Measurements from ENCODE around the gene PLCB4. TPM values are rescaled to one million over a fixed set of nuclear protein-coding genes. Genes with fewer than 3 reads are reported as not detected.

The PLCB4 gene
- total and polyA plus RNA-seq, 2 experiments from 2014 or later: 6.5 to 16.1 TPM

DNA sequence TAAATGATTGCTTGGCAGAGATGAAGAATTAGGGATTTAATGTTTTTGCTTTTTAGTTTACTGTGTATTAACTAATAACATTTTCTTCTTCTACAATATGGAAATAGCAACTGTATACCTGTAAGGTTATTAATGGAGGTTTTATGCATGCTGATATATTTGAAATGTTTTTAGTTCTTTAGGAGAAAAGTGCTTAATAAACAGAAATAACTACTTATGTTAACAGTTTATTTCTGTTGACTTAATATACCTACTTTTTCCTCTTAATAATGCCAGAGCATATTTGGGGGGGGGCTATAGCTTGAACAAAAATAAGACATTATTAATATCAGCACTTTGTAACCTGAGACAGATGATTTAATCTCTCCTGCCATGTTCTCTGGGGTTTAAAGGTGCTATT is 33.6 kb downstream of the PLCB4 start:
- Histone ChIP-seq H4K20me1 (replicated peaks; ENCODE audit: insufficient read depth) (no peaks in the 10 kb centered on the region), H3K27me3 (ENCODE audit: insufficient read depth) (no peaks in the 10 kb centered on the region), H3F3A (replicated peaks; ENCODE audit: low read depth) (no peaks in the 10 kb centered on the region), H3K36me3 (ENCODE audit: insufficient read depth) (no peaks in the 10 kb centered on the region), H3K4me3 (no peak overlapping the region), H2AFZ (no peak overlapping the region), H3K27ac (ENCODE audit: low read depth) (no peak overlapping the region), H3K9me2 (ENCODE audit: insufficient read depth) (no peaks in the 10 kb centered on the region; the same call in 1 of the 2 replicates), H3K4me2 (no peak overlapping the region), H3K79me2 (replicated peaks; ENCODE audit: insufficient read depth) (no peaks in the 10 kb centered on the region), H3K4me1 (ENCODE audit: insufficient read depth) (no peaks in the 10 kb centered on the region)
- TF ChIP-seq EZH2 (IDR thresholded peaks at IDR 0.05; ENCODE audit: low read depth, unreplicated experiment) (no peak), EZH2phosphoT487 (IDR thresholded peaks at IDR 0.05; ENCODE audit: unreplicated experiment) (no peak), STAT1 (IDR thresholded peaks at IDR 0.05; ENCODE audit: unreplicated experiment) (no peak), JUNB (IDR thresholded peaks at IDR 0.05; ENCODE audit: unreplicated experiment) (no peak), NANOG (IDR thresholded peaks at IDR 0.05; ENCODE audit: borderline replicate concordance) (no peak), POLR2AphosphoS5 (IDR thresholded peaks at IDR 0.05; ENCODE audit: low read depth) (no peak), ZNF331 (CRISPR knock-in tag; IDR thresholded peaks at IDR 0.05; ENCODE audit: low read depth) (no peak), ZNF114 (CRISPR knock-in tag; IDR thresholded peaks at IDR 0.05) (no peak), CREB1 (CRISPR knock-in tag; IDR thresholded peaks at IDR 0.05; ENCODE audit: low read depth) (no peak)
- TF ChIP-seq, protein P1, sequence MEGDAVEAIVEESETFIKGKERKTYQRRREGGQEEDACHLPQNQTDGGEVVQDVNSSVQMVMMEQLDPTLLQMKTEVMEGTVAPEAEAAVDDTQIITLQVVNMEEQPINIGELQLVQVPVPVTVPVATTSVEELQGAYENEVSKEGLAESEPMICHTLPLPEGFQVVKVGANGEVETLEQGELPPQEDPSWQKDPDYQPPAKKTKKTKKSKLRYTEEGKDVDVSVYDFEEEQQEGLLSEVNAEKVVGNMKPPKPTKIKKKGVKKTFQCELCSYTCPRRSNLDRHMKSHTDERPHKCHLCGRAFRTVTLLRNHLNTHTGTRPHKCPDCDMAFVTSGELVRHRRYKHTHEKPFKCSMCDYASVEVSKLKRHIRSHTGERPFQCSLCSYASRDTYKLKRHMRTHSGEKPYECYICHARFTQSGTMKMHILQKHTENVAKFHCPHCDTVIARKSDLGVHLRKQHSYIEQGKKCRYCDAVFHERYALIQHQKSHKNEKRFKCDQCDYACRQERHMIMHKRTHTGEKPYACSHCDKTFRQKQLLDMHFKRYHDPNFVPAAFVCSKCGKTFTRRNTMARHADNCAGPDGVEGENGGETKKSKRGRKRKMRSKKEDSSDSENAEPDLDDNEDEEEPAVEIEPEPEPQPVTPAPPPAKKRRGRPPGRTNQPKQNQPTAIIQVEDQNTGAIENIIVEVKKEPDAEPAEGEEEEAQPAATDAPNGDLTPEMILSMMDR (conservative IDR thresholded peaks at IDR 0.05; ENCODE audit: low read depth in 2 of 2): no peak
- TF ChIP-seq, protein P2, sequence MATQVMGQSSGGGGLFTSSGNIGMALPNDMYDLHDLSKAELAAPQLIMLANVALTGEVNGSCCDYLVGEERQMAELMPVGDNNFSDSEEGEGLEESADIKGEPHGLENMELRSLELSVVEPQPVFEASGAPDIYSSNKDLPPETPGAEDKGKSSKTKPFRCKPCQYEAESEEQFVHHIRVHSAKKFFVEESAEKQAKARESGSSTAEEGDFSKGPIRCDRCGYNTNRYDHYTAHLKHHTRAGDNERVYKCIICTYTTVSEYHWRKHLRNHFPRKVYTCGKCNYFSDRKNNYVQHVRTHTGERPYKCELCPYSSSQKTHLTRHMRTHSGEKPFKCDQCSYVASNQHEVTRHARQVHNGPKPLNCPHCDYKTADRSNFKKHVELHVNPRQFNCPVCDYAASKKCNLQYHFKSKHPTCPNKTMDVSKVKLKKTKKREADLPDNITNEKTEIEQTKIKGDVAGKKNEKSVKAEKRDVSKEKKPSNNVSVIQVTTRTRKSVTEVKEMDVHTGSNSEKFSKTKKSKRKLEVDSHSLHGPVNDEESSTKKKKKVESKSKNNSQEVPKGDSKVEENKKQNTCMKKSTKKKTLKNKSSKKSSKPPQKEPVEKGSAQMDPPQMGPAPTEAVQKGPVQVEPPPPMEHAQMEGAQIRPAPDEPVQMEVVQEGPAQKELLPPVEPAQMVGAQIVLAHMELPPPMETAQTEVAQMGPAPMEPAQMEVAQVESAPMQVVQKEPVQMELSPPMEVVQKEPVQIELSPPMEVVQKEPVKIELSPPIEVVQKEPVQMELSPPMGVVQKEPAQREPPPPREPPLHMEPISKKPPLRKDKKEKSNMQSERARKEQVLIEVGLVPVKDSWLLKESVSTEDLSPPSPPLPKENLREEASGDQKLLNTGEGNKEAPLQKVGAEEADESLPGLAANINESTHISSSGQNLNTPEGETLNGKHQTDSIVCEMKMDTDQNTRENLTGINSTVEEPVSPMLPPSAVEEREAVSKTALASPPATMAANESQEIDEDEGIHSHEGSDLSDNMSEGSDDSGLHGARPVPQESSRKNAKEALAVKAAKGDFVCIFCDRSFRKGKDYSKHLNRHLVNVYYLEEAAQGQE (IDR thresholded peaks at IDR 0.05; ENCODE audit: unreplicated experiment): no peak
- no peaks in the 10 kb centered on the region for H3K36me3 Mint-ChIP-seq (ENCODE audit: low read depth)
- DNase-seq (ENCODE audit: low spot score) (no peak), ATAC-seq (no peak)
- H3K4me3 Mint-ChIP-seq: no peak overlapping the region
- no peak overlapping the region for H3K27ac Mint-ChIP-seq
- H3K27me3 Mint-ChIP-seq (ENCODE audit: insufficient read depth, low read depth, poor library complexity): no peaks in the 10 kb centered on the region
- no peaks in the 10 kb centered on the region for H3K4me1 Mint-ChIP-seq
- no peaks in the 10 kb centered on the region for H3K9me3 Mint-ChIP-seq

DNA sequence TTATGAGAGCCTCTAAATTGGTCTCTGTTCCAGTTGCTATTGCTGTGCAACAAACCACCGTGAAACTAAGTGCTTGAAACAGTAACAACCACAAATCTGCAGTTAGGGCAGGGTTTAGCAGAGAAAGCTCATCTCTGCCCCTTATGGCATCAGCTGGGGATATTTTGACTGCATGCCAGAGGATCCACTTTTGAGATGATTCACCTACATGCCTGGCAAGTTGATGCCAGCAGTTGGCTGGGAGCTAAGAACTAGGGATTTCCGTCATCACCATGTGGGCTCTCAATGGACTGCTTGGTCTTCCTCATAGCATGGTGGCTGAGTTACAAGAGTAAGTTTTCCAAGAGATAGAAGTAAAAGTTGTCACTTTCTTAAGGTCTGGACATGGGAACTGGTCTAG is 35.1 kb downstream of the PLCB4 start:
- H3K4me3 ChIP-seq: no peak overlapping the region
- Mint-ChIP-seq H3K36me3 (ENCODE audit: low read depth) (no peaks in the 10 kb centered on the region), H3K27me3 (ENCODE audit: insufficient read depth, low read depth, poor library complexity) (no peaks in the 10 kb centered on the region), H3K9me3 (no peaks in the 10 kb centered on the region), H3K4me1 (no peaks in the 10 kb centered on the region), H3K27ac (no peak overlapping the region), H3K4me3 (no peak overlapping the region)
- H3K27me3 ChIP-seq (ENCODE audit: insufficient read depth): no peaks in the 10 kb centered on the region
- no peak overlapping the region for H2AFZ ChIP-seq
- no peaks in the 10 kb centered on the region for H3F3A ChIP-seq (replicated peaks; ENCODE audit: low read depth)
- DNase-seq (ENCODE audit: low spot score): no peak
- no peaks in the 10 kb centered on the region; the same call in 1 of the 2 replicates for H3K9me2 ChIP-seq (ENCODE audit: insufficient read depth)
- H4K20me1 ChIP-seq (replicated peaks; ENCODE audit: insufficient read depth): no peaks in the 10 kb centered on the region
- no peaks in the 10 kb centered on the region for H3K79me2 ChIP-seq (replicated peaks; ENCODE audit: insufficient read depth)
- H3K36me3 ChIP-seq (ENCODE audit: insufficient read depth): no peaks in the 10 kb centered on the region
- no peak for ATAC-seq
- no peaks in the 10 kb centered on the region for H3K4me1 ChIP-seq (ENCODE audit: insufficient read depth)
- H3K4me2 ChIP-seq: no peak overlapping the region
- H3K27ac ChIP-seq (ENCODE audit: low read depth): no peak overlapping the region
- no peak for TF ChIP-seq STAT1 (IDR thresholded peaks at IDR 0.05; ENCODE audit: unreplicated experiment)
- TF ChIP-seq, protein P1 (conservative IDR thresholded peaks at IDR 0.05; ENCODE audit: low read depth in 2 of 2): no peak
- TF ChIP-seq, protein P3, sequence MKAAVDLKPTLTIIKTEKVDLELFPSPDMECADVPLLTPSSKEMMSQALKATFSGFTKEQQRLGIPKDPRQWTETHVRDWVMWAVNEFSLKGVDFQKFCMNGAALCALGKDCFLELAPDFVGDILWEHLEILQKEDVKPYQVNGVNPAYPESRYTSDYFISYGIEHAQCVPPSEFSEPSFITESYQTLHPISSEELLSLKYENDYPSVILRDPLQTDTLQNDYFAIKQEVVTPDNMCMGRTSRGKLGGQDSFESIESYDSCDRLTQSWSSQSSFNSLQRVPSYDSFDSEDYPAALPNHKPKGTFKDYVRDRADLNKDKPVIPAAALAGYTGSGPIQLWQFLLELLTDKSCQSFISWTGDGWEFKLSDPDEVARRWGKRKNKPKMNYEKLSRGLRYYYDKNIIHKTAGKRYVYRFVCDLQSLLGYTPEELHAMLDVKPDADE (IDR thresholded peaks at IDR 0.05): no peak

All from GM23338 (cell line).